IMR-90 (cell line): ENCODE results near the gene RHBDF1. TPM values are rescaled to one million over a fixed set of nuclear protein-coding genes. Genes with fewer than 3 reads are reported as not detected.

ENCODE experiments used
- ATAC-seq: fragments of 200-7000 bp; cut with Tn5 transposase; 2 replicates; pipeline ENCODE4 v1.9.1; 2020; ENCODE audit warnings: low read depth, mild to moderate bottlenecking, moderate library complexity
- BruUV-seq: library from RNA; stranded (reverse); fragments of 400-500 nt; replicated peaks from 2 replicates; lab custom pipeline; 2021; lab: Mats Ljungman, UMichigan
- CTCF ChIA-PET: fragments of 300-600 bp; formaldehyde crosslinking; extraction: SDS; loops from one replicate; lab custom pipeline; 2021; ENCODE audit warnings: antibody characterized with exemption; lab: Yijun Ruan, JAX
- POLR2A ChIA-PET: fragments of 300-600 bp; sonication (Branson Sonifier 250); formaldehyde crosslinking; loops from one replicate; lab custom pipeline; 2022; ENCODE audit warnings: antibody characterized with exemption; ENCODE audit not compliant: unreplicated experiment; lab: Charles Lee
- DNase-seq: peaks from one replicate; pipeline ENCODE4 v3.0.0; 2013
- H2AFZ ChIP-seq: replicated peaks from 2 replicates; pipeline ENCODE3; 2013; ENCODE audit warnings: low read length, mild to moderate bottlenecking; ENCODE audit not compliant: poor library complexity
- H2AK5ac ChIP-seq: 2 replicates; pipeline ENCODE4 v1.6.1; 2013; ENCODE audit warnings: low read depth, low read length, inconsistent platforms
- H2AK9ac ChIP-seq: replicated peaks from 2 replicates; pipeline ENCODE3; 2013; ENCODE audit warnings: mild to moderate bottlenecking, low read depth, low read length, moderate library complexity; ENCODE audit not compliant: poor library complexity
- H2BK120ac ChIP-seq: 2 replicates; pipeline ENCODE4 v1.6.1; 2013; ENCODE audit warnings: low read depth, low read length, inconsistent platforms
- H2BK15ac ChIP-seq: 3 replicates; pipeline ENCODE4 v1.6.1; 2013; ENCODE audit warnings: low read depth, low read length, inconsistent platforms
- H2BK20ac ChIP-seq: 2 replicates; pipeline ENCODE4 v1.6.1; 2013; ENCODE audit warnings: low read depth, mild to moderate bottlenecking, inconsistent platforms, low read length, moderate library complexity
- H2BK5ac ChIP-seq: 2 replicates; pipeline ENCODE4 v1.6.1; 2013; ENCODE audit warnings: mild to moderate bottlenecking, low read depth, low read length, inconsistent platforms; ENCODE audit not compliant: poor library complexity, severe bottlenecking
- H3K14ac ChIP-seq: replicated peaks from 2 replicates; pipeline ENCODE4 v1.6.1; 2013; ENCODE audit warnings: low read depth, low read length, inconsistent platforms
- H3K18ac ChIP-seq: 2 replicates; pipeline ENCODE4 v1.6.1; 2013; ENCODE audit warnings: low read depth, low read length, control low read depth
- H3K23ac ChIP-seq: 2 replicates; pipeline ENCODE4 v1.6.1; 2013; ENCODE audit warnings: low read depth, low read length, inconsistent platforms
- H3K27ac ChIP-seq: 2 replicates; pipeline ENCODE4 v1.5.1; 2013; ENCODE audit warnings: mild to moderate bottlenecking, control low read depth, low read length; ENCODE audit not compliant: insufficient read depth
- H3K27me3 ChIP-seq: 2 replicates; pipeline ENCODE4 v1.6.1; 2013; ENCODE audit warnings: low read length; ENCODE audit not compliant: control insufficient read depth, insufficient read depth
- H3K36me3 ChIP-seq: 2 replicates; pipeline ENCODE4 v1.6.1; 2013; ENCODE audit warnings: low read length, mixed read lengths; ENCODE audit not compliant: control insufficient read depth, insufficient read depth
- H3K4ac ChIP-seq: 2 replicates; pipeline ENCODE4 v1.6.1; 2013; ENCODE audit warnings: low read depth, low read length, inconsistent platforms
- H3K4me1 ChIP-seq: 2 replicates; pipeline ENCODE4 v1.6.1; 2013; ENCODE audit warnings: low read length, mixed read lengths; ENCODE audit not compliant: control insufficient read depth, insufficient read depth
- H3K4me2 ChIP-seq: 2 replicates; pipeline ENCODE4 v1.6.1; 2013; ENCODE audit warnings: low read depth, mild to moderate bottlenecking, control low read depth, low read length, moderate library complexity
- H3K4me3 ChIP-seq: 2 replicates; pipeline ENCODE4 v1.5.1; 2013; ENCODE audit warnings: low read depth, mild to moderate bottlenecking, control low read depth, low read length, moderate library complexity; ENCODE audit not compliant: insufficient read depth
- H3K56ac ChIP-seq: 2 replicates; pipeline ENCODE4 v1.6.1; 2013; ENCODE audit warnings: low read length, inconsistent platforms; ENCODE audit not compliant: insufficient read depth; ENCODE audit errors: extremely low read depth
- H3K79me1 ChIP-seq, 2 experiments: 2 replicates each; pipeline ENCODE4 v1.6.1; 2013; ENCODE audit warnings: low read length in 2 of 2, inconsistent platforms in 1 of 2, low read depth in 1 of 2
- H3K9ac ChIP-seq: 2 replicates; pipeline ENCODE4 v1.6.1; 2013; ENCODE audit warnings: low read depth, low read length, control low read depth
- H3K9me1 ChIP-seq: 2 replicates; pipeline ENCODE4 v1.6.1; 2013; ENCODE audit warnings: low read length, inconsistent platforms; ENCODE audit not compliant: insufficient read depth
- H3K9me3 ChIP-seq: 2 replicates; pipeline ENCODE4 v1.6.1; 2013; ENCODE audit warnings: low read length; ENCODE audit not compliant: control insufficient read depth, insufficient read depth
- H4K20me1 ChIP-seq: 2 replicates; pipeline ENCODE4 v1.6.1; 2013; ENCODE audit warnings: low read length, inconsistent platforms; ENCODE audit not compliant: insufficient read depth
- H4K5ac ChIP-seq: 2 replicates; pipeline ENCODE4 v1.6.1; 2013; ENCODE audit warnings: mild to moderate bottlenecking, low read depth, low read length, control low read depth
- H4K8ac ChIP-seq, 2 experiments: 2 replicates each; pipeline ENCODE4 v1.6.1; 2013; ENCODE audit warnings: low read depth in 2 of 2, low read length in 2 of 2, control low read depth in 1 of 2, inconsistent platforms in 1 of 2
- H4K91ac ChIP-seq: 2 replicates; pipeline ENCODE4 v1.6.1; 2013; ENCODE audit warnings: low read depth, low read length, inconsistent platforms; ENCODE audit not compliant: insufficient read depth
- BHLHE40 ChIP-seq: fragments of 150-350 bp; IDR thresholded peaks from 2 replicates; pipeline ENCODE4 v1.6.1; 2016; ENCODE audit warnings: mild to moderate bottlenecking, low read depth, low read length
- CEBPB ChIP-seq: IDR thresholded peaks from 2 replicates; pipeline ENCODE4 v1.6.1; 2012; ENCODE audit warnings: low read depth, low read length, improper control_type of control experiment
- RCOR1 ChIP-seq: IDR thresholded peaks from 2 replicates; pipeline ENCODE4 v1.6.1; 2012; ENCODE audit warnings: mild to moderate bottlenecking, low read length, improper control_type of control experiment; ENCODE audit not compliant: insufficient replicate concordance
- WGBS, 2 experiments: methylation state at CpG; one replicate each; pipeline versions ENCODE4 v1.1.5 to v1.1.7; 2013; ENCODE audit warnings: missing lambda C conversion rate in 2 of 2; ENCODE audit not compliant: insufficient read length in 1 of 2; ENCODE audit errors: extremely low coverage in 2 of 2; 5-methylcytosine and 5-hydroxymethylcytosine counted together
- dilution Hi-C: fragments of 300-500 bp; cut with HindIII; formaldehyde crosslinking; loops from one replicate; pipeline ENCODE4 v1.14.3; 2018; ENCODE audit warnings: low sequenced_read_pairs; ENCODE audit not compliant: unreplicated experiment
- in situ Hi-C: fragments of 300-500 bp; cut with MboI; formaldehyde crosslinking; loops from 3 replicates; pipeline ENCODE4 v1.14.3; 2019; ENCODE audit warnings: low sequenced_read_pairs, inconsistent platforms, mixed read lengths
- intact Hi-C: fragments of 100-400 bp; cut with micrococcal nuclease; formaldehyde crosslinking; loops from 2 replicates; pipeline ENCODE4 v1.10.0; 2022
- polyA plus RNA-seq, 3 experiments: library from polyadenylated mRNA; depleted of rRNA; stranded (reverse); fragments of >200 nt; gene quantifications; 2 replicates each; pipeline ENCODE4 v1.2.3, GENCODE V29; 2012; ENCODE audit warnings: low replicate concordance in 1 of 3
- total RNA-seq: library from RNA; depleted of rRNA; stranded (reverse); fragments of >200 nt; gene quantifications from 2 replicates; pipeline ENCODE4 v1.2.3, GENCODE V29; 2012

The RHBDF1 gene
- total and polyA plus RNA-seq, 2 of the 4 experiments (the other 2 are of a cell fraction) = 13.8 to 86.6 TPM

DNA sequence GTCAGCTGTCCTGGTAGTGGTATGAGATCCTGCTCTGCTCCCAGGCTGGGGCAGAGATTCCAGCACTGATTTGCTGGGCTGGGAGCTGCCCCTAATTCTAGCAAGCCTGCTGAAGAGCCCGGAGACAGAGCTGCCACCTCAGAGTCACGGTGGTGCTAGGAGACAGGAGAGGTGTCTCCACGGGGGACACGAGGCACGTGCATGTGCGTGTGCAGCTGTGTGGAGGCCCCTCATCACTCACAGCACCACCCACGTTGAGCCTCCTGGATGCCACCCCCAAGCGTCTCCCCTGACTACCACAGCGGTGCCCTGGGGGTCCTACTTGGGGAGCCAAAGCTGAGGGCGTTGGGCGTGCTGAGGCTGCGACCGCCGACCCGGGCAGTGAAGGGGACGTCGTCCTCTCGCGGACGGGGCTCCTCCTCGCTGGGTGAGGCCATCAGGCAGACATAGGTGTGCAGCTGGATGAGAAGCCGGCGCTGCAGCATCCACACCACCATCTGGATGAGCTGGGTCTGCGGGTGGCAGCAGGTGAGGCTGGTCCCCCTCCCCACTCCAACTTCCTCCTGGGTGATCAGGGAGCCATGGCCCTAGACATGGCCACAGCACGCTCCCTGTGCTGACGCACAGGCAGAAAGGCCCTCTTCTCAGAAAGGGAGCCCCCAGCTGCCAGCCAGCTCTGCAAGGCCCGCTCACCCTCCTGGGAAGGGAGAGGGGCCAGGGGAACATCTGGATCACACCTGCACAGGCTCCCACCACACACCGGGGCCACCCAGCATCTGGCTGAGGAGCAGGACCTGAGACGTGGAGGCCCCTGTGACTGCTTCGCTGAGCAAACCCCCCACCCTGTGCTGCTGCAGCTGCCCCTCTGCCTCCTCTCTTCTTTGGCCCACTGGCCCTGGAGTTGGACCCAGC is 17.2 kb upstream of the RHBDF1 start:
- Histone ChIP-seq H2BK120ac (no peak overlapping the region), H3K27me3 (no peaks in the 10 kb centered on the region), H3K9me1 (0 out of 2 replicates have a peak, but pooled peaks cover 3% of the 10 kb centered on the region), H3K23ac (no peak overlapping the region), H3K4me3 (no peak overlapping the region), H3K36me3 (peaks cover 68% of the 10 kb centered on the region), H2AFZ (no peak overlapping the region), H2AK5ac (no peak overlapping the region), H4K5ac (no peak overlapping the region), H3K79me1 (peaks cover 13 to 65% of the 10 kb centered on the region in 2 experiments; a peak in 3 of 4 replicates), H3K4ac (no peak overlapping the region), H3K27ac (no peak overlapping the region), H2BK20ac (no peak overlapping the region), H2BK5ac (no peak overlapping the region), H4K8ac (no peak overlapping the region), H2BK15ac (no peak overlapping the region), H3K18ac (no peak overlapping the region), H3K9ac (no peak overlapping the region), H3K4me2 (no peak overlapping the region), H3K14ac (no peak overlapping the region), H3K56ac (no peak overlapping the region), H3K4me1 (peaks cover 10% of the 10 kb centered on the region), H4K91ac (no peak overlapping the region), H4K20me1 (peaks cover 21% of the 10 kb centered on the region), H3K9me3 (no peaks in the 10 kb centered on the region), H2AK9ac (no peak overlapping the region)
- TF ChIP-seq BHLHE40 (no peak), RCOR1 (no peak), CEBPB (no peak)
- intact Hi-C loops = no loop called here
- dilution Hi-C loops = no loop called here
- ATAC-seq (no peak), DNase-seq (no peak)
- 94% methylated on average over 6 of the region's 30 CpGs; no CpG with 5 or more reads in 1 of the 2 experiments for WGBS, 2 experiments
- ChIA-PET POLR2A (no interaction called here), CTCF (no interaction called here)
- in situ Hi-C loops = no loop called here
- BruUV-seq = no TSS peak
